Mesenchymal stem cell (in vitro differentiated cells and primary cell): Measurements from ENCODE around the gene RDH13.
"Not testable (repeated sequence)": the region's sequence is repeated elsewhere in the genome, so short reads cannot be mapped to it uniquely, and the experiment has no call there.

Source experiments
- DNase-seq: peaks from one replicate; pipeline ENCODE4 v3.0.0-alpha.2; 2013
- H2AFZ ChIP-seq: one replicate; pipeline ENCODE4 v1.6.1; 2013; ENCODE audit warnings: low read depth, mild to moderate bottlenecking, control low read depth, inconsistent platforms, low read length, moderate library complexity
- H2AK5ac ChIP-seq: 2 replicates; pipeline ENCODE4 v1.6.1; 2013; ENCODE audit warnings: low read length, moderate library complexity, mild to moderate bottlenecking, inconsistent platforms; ENCODE audit not compliant: severe bottlenecking
- H2BK120ac ChIP-seq: one replicate; pipeline ENCODE4 v1.6.1; 2013; ENCODE audit warnings: low read depth, mild to moderate bottlenecking, inconsistent platforms, low read length, moderate library complexity
- H2BK12ac ChIP-seq, 2 experiments: one replicate each; pipeline ENCODE4 v1.6.1; 2013; ENCODE audit warnings: inconsistent platforms in 2 of 2, low read length in 2 of 2, mild to moderate bottlenecking in 2 of 2, moderate library complexity in 2 of 2, control low read depth in 1 of 2
- H2BK15ac ChIP-seq: one replicate; pipeline ENCODE4 v1.6.1; 2013; ENCODE audit warnings: mild to moderate bottlenecking, low read depth, inconsistent platforms; ENCODE audit not compliant: poor library complexity, severe bottlenecking
- H2BK5ac ChIP-seq: 2 replicates; pipeline ENCODE4 v1.6.1; 2013; ENCODE audit warnings: low read depth, mild to moderate bottlenecking, low read length, control low read depth, inconsistent platforms; ENCODE audit not compliant: poor library complexity, severe bottlenecking
- H3K14ac ChIP-seq, 2 experiments: one replicate each; pipeline ENCODE4 v1.6.1; 2013; ENCODE audit warnings: inconsistent platforms in 2 of 2, low read length in 2 of 2, control low read depth in 1 of 2, mild to moderate bottlenecking in 1 of 2, moderate library complexity in 1 of 2
- H3K18ac ChIP-seq, 2 experiments: one replicate each; pipeline ENCODE4 v1.6.1; 2013; ENCODE audit warnings: inconsistent platforms in 2 of 2, low read length in 2 of 2, control low read depth in 1 of 2, low read depth in 1 of 2, mild to moderate bottlenecking in 1 of 2
- H3K23ac ChIP-seq, 2 experiments: one replicate each; pipeline ENCODE4 v1.6.1; 2013; ENCODE audit warnings: inconsistent platforms in 2 of 2, low read length in 2 of 2, mild to moderate bottlenecking in 2 of 2, moderate library complexity in 2 of 2, control low read depth in 1 of 2
- H3K27ac ChIP-seq: 2 replicates; pipeline ENCODE4 v1.5.1; 2013; ENCODE audit warnings: mild to moderate bottlenecking, moderate library complexity, low read length, control low read depth, inconsistent platforms; ENCODE audit not compliant: poor library complexity, severe bottlenecking
- H3K27me3 ChIP-seq, 2 experiments: 2 replicates each; pipeline versions ENCODE4 v1.6.1 to v1.7.0; 2013; ENCODE audit warnings: low read length in 2 of 2, mild to moderate bottlenecking in 2 of 2, moderate library complexity in 2 of 2, control low read depth in 1 of 2, inconsistent platforms in 1 of 2; ENCODE audit not compliant: control insufficient read depth in 1 of 2, insufficient read depth in 1 of 2
- H3K36me3 ChIP-seq, 2 experiments: 2 replicates each; pipeline versions ENCODE4 v1.6.1 to v1.7.0; 2013; ENCODE audit warnings: low read length in 2 of 2, control low read depth in 1 of 2, inconsistent platforms in 1 of 2, low read depth in 1 of 2, mild to moderate bottlenecking in 1 of 2; ENCODE audit not compliant: insufficient read depth in 2 of 2, control insufficient read depth in 1 of 2
- H3K4ac ChIP-seq, 2 experiments: one replicate each; pipeline ENCODE4 v1.6.1; 2013; ENCODE audit warnings: inconsistent platforms in 2 of 2, low read length in 2 of 2, mild to moderate bottlenecking in 2 of 2, moderate library complexity in 2 of 2, control low read depth in 1 of 2, low read depth in 1 of 2
- H3K4me1 ChIP-seq: 2 replicates; pipeline ENCODE4 v1.6.1; 2013; ENCODE audit warnings: low read depth, low read length, control low read depth; ENCODE audit not compliant: control insufficient read depth, insufficient read depth
- H3K4me2 ChIP-seq: 2 replicates; pipeline ENCODE4 v1.6.1; 2013; ENCODE audit warnings: low read length, mild to moderate bottlenecking, inconsistent platforms; ENCODE audit not compliant: poor library complexity, severe bottlenecking
- H3K4me3 ChIP-seq, 2 experiments: 2 replicates each; pipeline versions ENCODE4 v1.5.1 to v1.7.0; 2013; ENCODE audit warnings: low read length in 2 of 2, mild to moderate bottlenecking in 2 of 2, control low read depth in 1 of 2, low read depth in 1 of 2; ENCODE audit not compliant: insufficient read depth in 1 of 2
- H3K79me1 ChIP-seq: replicated peaks from 2 replicates; pipeline ENCODE4 v1.6.1; 2013; ENCODE audit warnings: mild to moderate bottlenecking, control low read depth, low read length, inconsistent platforms; ENCODE audit not compliant: poor library complexity, severe bottlenecking
- H3K9ac ChIP-seq: 2 replicates; pipeline ENCODE4 v1.7.0; 2013; ENCODE audit warnings: mild to moderate bottlenecking, low read length, moderate library complexity
- H3K9me3 ChIP-seq: 2 replicates; pipeline ENCODE4 v1.7.0; 2013; ENCODE audit warnings: mild to moderate bottlenecking, low read length; ENCODE audit not compliant: control insufficient read depth
- H4K8ac ChIP-seq: one replicate; pipeline ENCODE4 v1.6.1; 2013; ENCODE audit warnings: inconsistent platforms, mild to moderate bottlenecking, low read length, moderate library complexity
- H4K91ac ChIP-seq: one replicate; pipeline ENCODE4 v1.6.1; 2013; ENCODE audit warnings: mild to moderate bottlenecking, low read length, inconsistent platforms
- WGBS: methylation state at CpG from one replicate; pipeline ENCODE4 v1.1.7; 2013; ENCODE audit warnings: mixed read lengths; 5-methylcytosine and 5-hydroxymethylcytosine counted together

The RDH13 gene

GRCh38 chr19:55034751-55035150 is 28.2 kb downstream of the RDH13 start:
- no peak overlapping the region for H3K4me2 ChIP-seq
- no peak overlapping the region for H2BK12ac ChIP-seq
- no peaks in the 10 kb centered on the region for H3K27me3 ChIP-seq
- no peaks in the 10 kb centered on the region for H3K9me3 ChIP-seq
- H2AFZ ChIP-seq, result no peak overlapping the region
- no peak overlapping the region for H3K14ac ChIP-seq
- no peak overlapping the region for H3K27ac ChIP-seq
- no peak overlapping the region for H2BK120ac ChIP-seq
- no peak for DNase-seq
- no peak overlapping the region for H2BK15ac ChIP-seq
- no peak overlapping the region for H2BK5ac ChIP-seq
- no peak overlapping the region for H4K91ac ChIP-seq
- H3K4me1 ChIP-seq, result no peaks in the 10 kb centered on the region
- H3K4me3 ChIP-seq, result no peak overlapping the region
- no peak overlapping the region for H3K18ac ChIP-seq
- H3K4ac ChIP-seq, result no peak overlapping the region
- no peak overlapping the region for H3K23ac ChIP-seq
- no peak overlapping the region for H4K8ac ChIP-seq
- 89% methylated on average over 11 of the region's 13 CpGs for WGBS
- no peaks in the 10 kb centered on the region for H3K36me3 ChIP-seq
- no peaks in the 10 kb centered on the region for H3K79me1 ChIP-seq
- H2AK5ac ChIP-seq, result no peak overlapping the region
- H3K9ac ChIP-seq, result no peak overlapping the region

- H3K4me2 ChIP-seq, H3K14ac ChIP-seq, H2BK120ac ChIP-seq, H3K27me3 ChIP-seq, H3K79me1 ChIP-seq, H2AFZ ChIP-seq, H3K4me3 ChIP-seq, H2AK5ac ChIP-seq, H3K4me1 ChIP-seq, H3K36me3 ChIP-seq, H4K91ac ChIP-seq, H2BK12ac ChIP-seq, H4K8ac ChIP-seq, DNase-seq, H3K9me3 ChIP-seq, H3K18ac ChIP-seq, H2BK5ac ChIP-seq, H3K9ac ChIP-seq, H3K23ac ChIP-seq, H2BK15ac ChIP-seq, H3K4ac ChIP-seq, H3K27ac ChIP-seq: not testable (repeated sequence)
- 96% methylated on average over 58 of the region's 70 CpGs for WGBS
Measured at GRCh38 chr19:55032976-55033643, 29.8 kb downstream of the RDH13 start.

GRCh38 chr19:55032170-55032800 is 30.7 kb downstream of the RDH13 start:
- Histone ChIP-seq H3K27me3 (no peaks in the 10 kb centered on the region), H3K4me2 (no peak overlapping the region), H3K9ac (no peak overlapping the region), H3K9me3 (no peaks in the 10 kb centered on the region), H3K18ac (no peak overlapping the region), H3K14ac (no peak overlapping the region), H2BK12ac (no peak overlapping the region), H2BK5ac (no peak overlapping the region), H2BK15ac (no peak overlapping the region), H3K36me3 (no peaks in the 10 kb centered on the region), H4K8ac (no peak overlapping the region), H3K4me3 (no peak overlapping the region), H3K4ac (no peak overlapping the region), H2AFZ (no peak overlapping the region), H2AK5ac (no peak overlapping the region), H3K23ac (no peak overlapping the region), H2BK120ac (no peak overlapping the region), H3K27ac (no peak overlapping the region), H3K79me1 (no peaks in the 10 kb centered on the region), H3K4me1 (no peaks in the 10 kb centered on the region), H4K91ac (no peak overlapping the region)
- DNase-seq, result no peak
- 96% methylated on average over 19 of the region's 22 CpGs for WGBS

- no peaks in the 10 kb centered on the region for H3K36me3 ChIP-seq
- no peak overlapping the region for H3K14ac ChIP-seq
- H4K8ac ChIP-seq, result no peak overlapping the region
- no peak overlapping the region for H3K23ac ChIP-seq
- H3K9ac ChIP-seq, result no peak overlapping the region
- H3K4ac ChIP-seq, result no peak overlapping the region
- H3K4me1 ChIP-seq, result no peaks in the 10 kb centered on the region
- H2AK5ac ChIP-seq, result no peak overlapping the region
- WGBS, result 89% methylated on average over 7 of the region's 7 CpGs
- H2BK5ac ChIP-seq, result no peak overlapping the region
- H2AFZ ChIP-seq, result no peak overlapping the region
- H3K4me3 ChIP-seq, result no peak overlapping the region
- no peaks in the 10 kb centered on the region for H3K9me3 ChIP-seq
- no peak overlapping the region for H2BK15ac ChIP-seq
- H3K27ac ChIP-seq, result no peak overlapping the region
- no peak overlapping the region for H3K18ac ChIP-seq
- H2BK12ac ChIP-seq, result no peak overlapping the region
- no peak for DNase-seq
- no peaks in the 10 kb centered on the region for H3K27me3 ChIP-seq
- no peak overlapping the region for H3K4me2 ChIP-seq
- H3K79me1 ChIP-seq, result no peaks in the 10 kb centered on the region
- H2BK120ac ChIP-seq, result no peak overlapping the region
- H4K91ac ChIP-seq, result no peak overlapping the region
Measured at GRCh38 chr19:55031178-55031577, 31.8 kb downstream of the RDH13 start.
